HG03565 (cell line): ENCODE data around the gene ZNF276.
"Not testable (repeated sequence)": the region's sequence is repeated elsewhere in the genome, so short reads cannot be mapped to it uniquely, and the experiment has no call there.

Source experiments
- ATAC-seq: cut with Tn5 transposase; IDR thresholded peaks from one replicate; pipeline ENCODE4 v1.9.1; 2021; ENCODE audit warnings: mild to moderate bottlenecking, moderate library complexity; ENCODE audit not compliant: unreplicated experiment

Gene ZNF276

DNA sequence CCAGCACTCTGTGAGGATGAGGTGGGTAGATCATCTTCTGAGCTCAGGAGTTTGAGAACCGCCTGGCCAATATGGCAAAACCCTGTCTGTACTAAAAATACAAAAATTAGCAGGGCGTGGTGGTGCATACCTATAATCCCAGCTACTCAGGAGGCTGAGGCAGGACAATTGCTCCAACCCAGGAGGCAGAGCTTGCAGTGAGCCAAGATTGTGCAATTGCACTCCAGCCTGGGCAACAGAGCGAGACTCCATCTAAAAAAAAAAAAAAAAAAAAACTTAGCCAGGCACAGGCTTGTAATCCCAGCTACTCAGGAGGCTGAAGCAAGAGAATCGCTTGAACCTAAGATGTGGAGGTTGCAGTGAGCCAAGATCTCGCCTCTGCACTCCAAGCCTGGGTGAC is 56.9 kb downstream of the ZNF276 start:
- ATAC-seq, result not testable (repeated sequence)

DNA sequence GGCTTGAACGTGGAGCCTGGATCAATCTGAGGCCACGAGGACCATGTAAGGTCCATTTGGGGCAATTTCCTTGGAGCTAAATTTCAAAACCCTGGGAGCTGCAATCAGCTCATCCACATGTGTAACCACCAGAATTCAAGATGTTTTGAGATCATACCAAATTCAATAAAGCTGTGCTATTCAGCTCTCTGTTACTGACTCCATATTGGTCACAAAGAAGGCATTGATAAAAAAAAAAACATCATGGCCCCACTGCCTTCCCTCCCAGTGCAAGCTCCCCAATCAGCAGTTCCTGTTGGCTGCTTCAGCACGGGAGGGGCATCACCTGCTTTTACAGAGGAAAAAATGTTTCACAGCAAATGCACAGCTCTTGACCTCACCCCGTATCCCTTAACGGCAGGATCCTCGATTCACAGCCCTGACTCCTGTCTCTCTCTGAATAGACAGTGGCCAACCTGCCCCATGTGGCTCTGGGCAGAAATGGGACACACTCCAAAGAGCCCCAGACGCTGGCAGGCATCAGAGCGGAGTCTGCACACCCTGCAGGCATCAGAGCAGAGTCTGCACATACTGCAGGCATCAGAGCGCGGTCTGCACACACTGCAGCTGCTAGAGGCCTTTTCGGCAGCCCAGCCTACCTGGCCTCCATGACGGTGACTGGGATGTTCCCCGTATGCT is 58.0 kb downstream of the ZNF276 start:
- ATAC-seq, result no peak

DNA sequence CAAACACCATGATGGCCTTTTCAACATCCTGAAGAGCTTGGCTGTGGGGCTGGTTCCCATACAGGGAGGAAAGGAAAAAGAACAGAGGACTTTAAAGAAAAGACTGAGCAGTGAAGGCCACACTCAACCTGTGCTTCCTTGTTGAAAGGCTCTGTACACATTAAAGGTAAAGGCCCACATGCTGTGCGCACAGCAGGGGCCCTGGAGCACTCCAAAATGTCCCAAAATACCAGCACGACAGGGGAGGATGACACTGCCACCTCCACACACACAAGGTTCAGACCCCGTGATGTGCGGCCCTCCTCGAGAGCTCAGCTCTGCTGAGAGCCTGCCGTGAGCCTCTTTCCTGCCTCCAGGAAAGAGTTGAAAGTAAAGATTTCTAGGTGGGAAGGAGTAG is 58.6 kb downstream of the ZNF276 start:
- no peak for ATAC-seq

DNA sequence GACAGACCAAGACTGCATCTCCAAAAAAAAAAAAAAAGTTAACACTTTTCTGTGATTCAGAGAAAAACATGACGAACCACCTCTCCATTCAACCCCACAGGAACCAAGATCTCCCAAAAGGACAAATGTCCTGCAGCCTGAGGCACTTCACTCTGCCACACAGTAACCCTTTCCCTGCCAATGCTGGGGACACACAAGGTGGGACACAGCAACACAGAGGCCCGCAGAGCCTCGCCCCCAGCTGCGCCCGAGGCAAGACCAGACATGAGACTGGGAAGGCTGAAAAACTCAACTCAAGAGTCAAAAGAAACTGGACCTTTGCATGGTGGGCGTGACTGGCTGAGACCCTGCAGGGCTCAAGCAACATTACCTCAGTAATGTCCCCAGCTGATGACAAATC is 61.2 kb downstream of the ZNF276 start:
- no peak for ATAC-seq

DNA sequence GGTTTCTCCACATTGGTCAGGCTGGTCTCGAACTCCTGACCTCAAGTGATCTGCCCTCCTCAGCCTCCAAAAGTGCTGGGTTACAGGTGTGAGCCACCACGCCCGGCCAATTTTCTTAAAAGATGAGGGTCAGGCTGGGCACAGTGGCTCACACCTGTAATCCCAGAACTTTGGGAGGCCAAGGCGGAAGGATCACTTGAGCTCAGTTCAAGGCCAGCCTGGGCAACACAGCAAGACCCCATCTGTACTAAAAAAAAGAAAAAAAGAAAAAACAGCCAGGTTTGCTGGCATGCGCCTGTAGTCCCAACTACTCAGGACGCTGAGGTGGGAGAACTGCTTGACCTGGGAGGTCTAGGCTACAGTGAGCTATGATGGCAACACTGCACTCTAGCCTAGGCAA is 62.6 kb downstream of the ZNF276 start:
- ATAC-seq, result not testable (repeated sequence)

DNA sequence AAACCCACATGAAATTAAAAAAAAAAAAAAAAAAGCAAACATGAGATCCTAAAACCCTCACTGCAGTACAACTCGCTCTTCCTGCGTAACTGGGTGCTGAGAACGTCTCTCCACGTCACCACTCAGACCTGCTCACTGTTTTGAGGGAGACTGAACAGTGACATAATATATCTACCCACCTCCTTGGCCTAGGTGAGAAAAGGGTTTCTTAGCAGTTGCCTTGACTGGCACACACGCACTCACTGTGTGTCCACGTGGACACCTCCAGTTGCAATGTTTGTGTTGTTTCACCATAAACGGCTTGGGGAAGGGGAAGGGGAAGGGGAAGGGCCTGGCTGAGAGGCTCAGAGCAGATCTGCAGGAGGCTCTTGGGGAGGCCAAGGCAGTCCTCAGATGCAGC is 63.1 kb downstream of the ZNF276 start:
- ATAC-seq, result no peak

DNA sequence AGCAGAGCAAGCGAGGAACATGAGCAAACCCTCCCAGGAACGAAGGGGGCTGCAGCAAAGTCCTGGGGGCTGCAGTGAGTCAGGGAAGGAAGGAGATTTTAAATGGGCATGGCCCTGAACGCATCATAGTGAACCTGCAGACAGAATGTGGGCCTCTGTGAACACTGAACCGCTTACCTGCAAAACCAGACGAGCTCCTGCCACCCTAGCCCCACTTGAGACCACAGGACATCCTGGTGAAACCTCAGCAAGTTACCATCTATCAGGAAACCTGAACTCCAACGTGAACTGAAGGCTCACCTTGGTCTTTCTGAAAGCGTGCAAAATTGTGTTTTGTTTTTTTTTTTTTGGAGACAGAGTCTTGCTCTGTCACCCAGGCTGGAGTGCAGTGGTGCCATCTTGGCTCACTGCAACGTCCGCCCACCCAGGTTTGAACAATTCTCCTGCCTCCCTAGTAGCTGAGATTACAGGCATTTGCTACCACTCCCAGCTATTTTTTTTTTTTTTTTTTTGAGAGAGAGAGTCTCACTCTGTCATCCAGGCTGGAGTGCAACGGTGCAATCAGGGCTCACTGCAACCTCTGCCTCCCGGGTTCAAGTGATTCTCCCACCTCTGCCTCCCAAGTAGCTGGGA is 64.3 kb downstream of the ZNF276 start:
- no peak for ATAC-seq

DNA sequence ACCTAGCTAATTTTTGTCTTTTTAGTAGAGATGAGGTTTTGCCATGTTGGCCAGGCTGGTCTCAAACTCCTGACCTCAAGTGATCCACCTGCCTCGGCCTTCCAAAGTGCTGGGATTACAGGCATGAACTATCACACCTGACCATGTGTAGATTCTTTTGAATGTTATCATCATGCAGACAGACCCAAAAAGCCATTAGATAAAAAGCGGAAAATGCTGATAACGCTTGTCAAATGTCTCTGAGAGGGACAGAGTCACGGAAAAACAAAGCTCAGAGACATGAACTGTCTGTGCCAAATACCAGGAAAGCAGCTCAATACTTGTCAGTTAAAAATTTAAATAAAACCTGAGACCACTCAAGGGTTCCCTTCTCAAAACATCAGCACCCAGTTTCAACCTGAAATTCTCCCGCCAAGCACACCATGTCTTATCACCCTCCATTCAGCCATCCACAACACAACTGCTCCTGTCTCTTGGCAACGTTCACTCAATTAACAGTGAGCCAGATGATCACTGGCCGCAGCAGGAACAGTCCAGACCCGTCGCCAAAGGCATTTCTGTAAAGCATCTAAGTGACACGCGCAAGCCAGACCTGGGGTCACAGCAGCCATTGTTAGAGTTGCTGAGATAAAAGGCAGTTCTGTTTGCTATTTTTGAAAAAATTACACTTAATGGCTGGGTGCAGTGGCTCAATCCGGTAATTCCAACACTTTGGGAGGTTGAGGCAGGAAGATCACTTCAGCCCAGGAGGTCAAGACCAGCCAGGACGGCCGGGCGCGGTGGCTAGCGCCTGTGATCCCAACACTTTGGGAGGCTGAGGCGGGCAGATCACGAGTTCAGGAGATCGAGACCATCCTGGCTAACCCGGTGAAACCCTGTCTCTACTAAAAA is 65.4 kb downstream of the ZNF276 start:
- no peak for ATAC-seq

DNA sequence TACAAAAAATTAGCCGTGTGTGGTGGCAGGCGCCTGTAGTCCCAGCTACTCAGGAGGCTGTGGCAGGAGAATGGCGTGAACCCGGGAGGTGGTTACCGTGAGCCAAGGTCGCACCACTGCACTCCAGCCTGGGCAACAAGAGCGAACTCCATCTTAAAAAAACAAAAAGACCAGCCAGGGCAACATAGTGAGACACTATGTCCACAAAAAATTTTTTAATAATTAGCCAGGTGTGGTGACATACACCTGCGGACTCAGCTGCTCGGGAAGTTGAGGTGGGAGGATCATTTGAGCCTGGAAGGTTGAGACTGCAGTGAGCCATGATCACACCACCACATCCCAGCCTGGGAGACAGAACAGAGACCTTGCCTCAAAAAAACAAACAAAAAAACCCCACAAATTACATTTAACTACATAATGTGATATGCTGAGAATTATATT is 66.0 kb downstream of the ZNF276 start:
- ATAC-seq, result no peak
